GM19395 (cell line): ENCODE results near the gene NR1I2.

Experiments
- ATAC-seq: cut with Tn5 transposase; IDR thresholded peaks from one replicate; pipeline ENCODE4 v1.9.1; 2021; ENCODE audit warnings: mild to moderate bottlenecking, moderate library complexity; ENCODE audit not compliant: unreplicated experiment

NR1I2 gene

GRCh38 chr3:119778811-119779210 is 3.1 kb upstream of the NR1I2 start:
- no peak for ATAC-seq

- peak; percentile 86 for ATAC-seq
Measured at GRCh38 chr3:119779731-119780383, 2.0 kb upstream of the NR1I2 start.

- ATAC-seq = no peak
Measured at GRCh38 chr3:119782460-119782859, 559 bp downstream of the NR1I2 start.

GRCh38 chr3:119783255-119783654 is 1.4 kb downstream of the NR1I2 start:
- ATAC-seq = no peak

- ATAC-seq = no peak
Measured at GRCh38 chr3:119783883-119784282, 2.0 kb downstream of the NR1I2 start.

- ATAC-seq = no peak
Measured at GRCh38 chr3:119786409-119786808, 4.5 kb downstream of the NR1I2 start.

GRCh38 chr3:119790369-119790768 is 8.5 kb downstream of the NR1I2 start:
- no peak for ATAC-seq

- no peak for ATAC-seq
Measured at GRCh38 chr3:119792270-119792669, 10.4 kb downstream of the NR1I2 start.

GRCh38 chr3:119794401-119794800 is 12.5 kb downstream of the NR1I2 start:
- no peak for ATAC-seq

GRCh38 chr3:119794971-119795612 is 13.2 kb downstream of the NR1I2 start:
- ATAC-seq = no peak

- no peak for ATAC-seq
Measured at GRCh38 chr3:119795849-119796248, 13.9 kb downstream of the NR1I2 start.

- no peak for ATAC-seq
Measured at GRCh38 chr3:119796368-119796767, 14.5 kb downstream of the NR1I2 start.

GRCh38 chr3:119796785-119797184 is 14.9 kb downstream of the NR1I2 start:
- ATAC-seq = no peak

GRCh38 chr3:119800844-119801243 is 18.9 kb downstream of the NR1I2 start:
- ATAC-seq = no peak

- ATAC-seq = no peak
Measured at GRCh38 chr3:119808244-119808643, 26.3 kb downstream of the NR1I2 start.

GRCh38 chr3:119808843-119809242 is 26.9 kb downstream of the NR1I2 start:
- ATAC-seq = no peak

GRCh38 chr3:119809249-119810017 is 27.5 kb downstream of the NR1I2 start:
- peak; percentile 45 for ATAC-seq

- ATAC-seq = peak; percentile 81
Measured at GRCh38 chr3:119810018-119810435, 28.1 kb downstream of the NR1I2 start.

- no peak for ATAC-seq
Measured at GRCh38 chr3:119812491-119813058, 30.7 kb downstream of the NR1I2 start.

GRCh38 chr3:119815716-119816115 is 33.8 kb downstream of the NR1I2 start:
- ATAC-seq = no peak

GRCh38 chr3:119817071-119817470 is 35.2 kb downstream of the NR1I2 start:
- no peak for ATAC-seq
